ENCODE measurements around the gene TRNT1.

TRNT1 gene

DNA sequence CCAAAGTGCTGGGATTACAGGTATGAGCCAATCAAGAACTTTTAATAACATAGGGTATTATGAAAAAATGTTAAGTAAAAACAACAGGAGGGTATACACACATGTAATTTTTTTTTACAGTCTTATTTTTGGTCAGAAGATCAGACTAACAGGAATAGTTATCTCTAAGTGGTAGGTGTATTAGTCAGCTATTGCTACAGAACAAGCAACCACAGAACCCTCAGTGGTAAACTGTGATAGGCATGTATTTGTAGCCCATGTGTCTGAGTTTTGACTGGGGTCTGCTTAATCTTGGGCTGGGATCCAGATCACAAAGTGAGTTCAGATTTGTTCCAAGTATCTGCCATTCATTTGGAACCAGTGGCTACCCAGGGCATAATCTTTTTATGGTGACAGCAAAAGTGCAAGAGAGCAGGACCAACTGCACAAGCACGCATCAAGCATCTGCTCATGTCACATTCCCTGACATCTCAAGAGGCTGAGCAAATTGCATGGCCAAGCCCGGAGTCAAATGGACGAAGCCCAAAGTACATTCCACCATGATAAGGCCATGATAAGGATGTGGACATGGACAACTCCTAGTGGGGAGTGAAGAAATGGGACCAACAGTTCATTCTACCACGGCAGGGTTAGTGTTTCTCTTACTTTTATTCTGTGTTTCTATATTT is 13.6 kb upstream of the TRNT1 start:
- DNase-seq: no peak

DNA sequence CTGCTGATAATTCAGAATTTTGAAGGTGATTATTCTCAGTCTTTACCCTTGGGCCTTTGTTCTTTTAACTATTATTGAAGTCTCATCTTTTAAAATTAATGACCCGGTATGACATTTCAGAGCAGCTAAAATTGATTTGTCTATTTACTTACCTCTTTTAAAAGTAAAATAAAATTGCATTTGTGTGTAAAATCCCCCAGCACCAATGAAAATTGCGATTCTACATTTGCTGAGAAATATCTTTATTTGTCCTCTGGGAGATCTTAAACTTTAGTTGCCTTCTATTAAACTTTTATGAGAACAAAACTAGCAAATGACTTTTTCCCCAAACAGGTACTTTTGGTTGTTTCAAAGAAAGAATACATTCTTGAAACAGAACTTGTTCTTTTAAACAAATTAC is 9.1 kb upstream of the TRNT1 start:
- DNase-seq: no peak

DNA sequence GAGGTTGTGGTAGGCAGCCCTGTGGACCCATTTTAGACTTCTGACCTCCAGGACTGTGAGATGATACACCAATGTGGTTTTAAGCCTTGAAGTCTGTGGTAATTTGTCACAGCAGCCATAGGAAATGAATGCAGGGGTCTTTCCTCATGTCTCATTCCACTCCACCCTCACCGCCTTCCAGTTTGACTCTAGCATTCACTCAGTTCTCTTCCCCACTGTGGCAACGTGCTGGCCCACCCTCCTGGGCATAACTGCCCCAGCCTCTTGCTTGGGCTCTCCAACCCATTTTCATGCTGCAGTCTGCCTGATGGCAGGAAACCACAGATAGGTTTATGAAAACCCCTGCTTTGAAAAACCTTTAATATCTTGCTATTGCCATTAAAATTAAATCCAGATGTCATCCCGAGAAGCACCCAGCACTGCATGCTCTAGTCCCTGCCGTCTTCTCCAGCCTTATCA is 7.3 kb upstream of the TRNT1 start:
- DNase-seq: no peak

DNA sequence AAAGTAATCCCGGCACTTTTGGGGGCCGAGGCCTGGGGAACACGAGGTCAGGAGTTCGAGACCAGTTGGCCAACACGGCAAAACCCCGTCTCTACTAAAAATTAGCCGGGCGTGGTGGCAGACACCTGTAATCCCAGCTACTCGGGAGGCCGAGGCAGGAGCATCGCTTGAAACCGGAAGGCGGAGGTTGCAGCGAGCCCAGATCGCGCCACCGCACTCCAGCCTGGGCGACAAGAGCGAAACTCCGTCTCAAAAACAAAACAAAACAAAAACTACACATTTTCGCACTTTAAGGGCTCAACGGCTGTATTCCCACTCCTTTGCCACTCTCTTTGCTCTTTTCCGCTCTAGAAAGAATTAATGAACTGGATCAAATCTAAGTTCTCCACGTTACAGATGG is 763 bp upstream of the TRNT1 start:
- no peak for DNase-seq

DNA sequence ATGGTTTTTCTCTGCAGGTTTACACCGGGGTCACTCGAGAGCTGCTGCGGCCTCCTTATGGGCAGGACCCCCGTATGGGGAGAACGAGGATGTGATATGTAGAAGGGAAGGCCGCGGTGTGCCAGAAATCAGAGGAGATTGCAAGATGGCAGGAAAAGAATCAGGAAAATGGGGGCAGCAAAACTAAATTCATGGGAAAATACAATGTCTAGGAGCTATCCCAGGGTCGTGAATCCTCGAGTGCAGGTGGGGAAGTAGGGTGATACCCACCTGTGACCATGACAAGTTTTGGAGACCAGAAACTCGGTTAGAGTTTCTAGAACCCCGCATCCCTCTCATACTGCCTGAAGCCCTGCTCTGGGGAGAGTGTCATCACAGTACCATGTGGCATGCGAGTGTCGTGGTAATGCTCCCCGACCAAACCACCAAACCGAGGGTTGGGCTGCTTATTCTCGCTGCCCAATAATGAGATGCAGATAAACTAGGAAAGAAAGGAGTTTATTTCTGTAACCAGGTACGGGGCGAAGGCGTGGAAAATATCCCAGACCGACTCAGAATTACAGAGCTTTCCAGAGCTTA is 781 bp downstream of the TRNT1 start:
- peak in 1 of 6 experiments; percentile 32 for DNase-seq

DNA sequence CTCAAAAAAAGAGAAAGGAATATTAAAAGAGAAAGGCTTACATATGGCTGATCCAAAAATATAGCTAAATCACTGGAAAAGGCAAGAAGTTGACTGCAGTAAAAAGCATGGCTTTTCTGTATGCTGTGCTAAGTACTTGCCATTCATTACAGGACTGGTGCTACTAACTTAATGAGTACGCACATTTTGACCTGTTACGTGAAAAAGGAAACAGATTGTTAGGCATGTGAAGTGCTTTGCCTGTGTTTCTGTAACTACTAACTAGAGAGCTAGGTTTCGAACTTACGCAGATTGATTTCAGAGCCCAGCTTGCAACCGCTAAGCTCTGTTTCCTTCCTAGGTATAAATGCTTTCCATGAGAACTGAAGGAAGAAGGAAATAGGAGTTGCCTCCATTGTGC is 2.8 kb downstream of the TRNT1 start:
- no peak for DNase-seq

DNA sequence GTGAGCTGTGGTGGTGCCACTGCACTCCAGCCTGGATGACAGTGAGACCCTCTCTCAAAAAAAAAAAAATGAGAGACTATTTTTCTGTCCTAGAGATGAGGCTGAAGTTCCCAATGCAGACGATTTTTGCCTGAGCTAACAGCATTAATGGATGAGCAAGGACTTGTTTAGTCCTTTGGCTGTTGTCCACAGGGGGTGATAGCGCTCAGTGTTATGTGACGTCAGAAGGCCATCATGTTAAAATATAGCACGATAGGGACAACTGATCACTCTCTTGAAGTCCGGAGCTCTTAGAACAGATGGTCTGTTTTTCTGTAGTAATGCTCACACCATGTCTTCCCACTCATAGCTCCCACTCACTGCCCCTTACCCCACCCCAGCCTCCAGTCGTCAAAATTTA is 6.8 kb downstream of the TRNT1 start:
- DNase-seq: no peak

DNA sequence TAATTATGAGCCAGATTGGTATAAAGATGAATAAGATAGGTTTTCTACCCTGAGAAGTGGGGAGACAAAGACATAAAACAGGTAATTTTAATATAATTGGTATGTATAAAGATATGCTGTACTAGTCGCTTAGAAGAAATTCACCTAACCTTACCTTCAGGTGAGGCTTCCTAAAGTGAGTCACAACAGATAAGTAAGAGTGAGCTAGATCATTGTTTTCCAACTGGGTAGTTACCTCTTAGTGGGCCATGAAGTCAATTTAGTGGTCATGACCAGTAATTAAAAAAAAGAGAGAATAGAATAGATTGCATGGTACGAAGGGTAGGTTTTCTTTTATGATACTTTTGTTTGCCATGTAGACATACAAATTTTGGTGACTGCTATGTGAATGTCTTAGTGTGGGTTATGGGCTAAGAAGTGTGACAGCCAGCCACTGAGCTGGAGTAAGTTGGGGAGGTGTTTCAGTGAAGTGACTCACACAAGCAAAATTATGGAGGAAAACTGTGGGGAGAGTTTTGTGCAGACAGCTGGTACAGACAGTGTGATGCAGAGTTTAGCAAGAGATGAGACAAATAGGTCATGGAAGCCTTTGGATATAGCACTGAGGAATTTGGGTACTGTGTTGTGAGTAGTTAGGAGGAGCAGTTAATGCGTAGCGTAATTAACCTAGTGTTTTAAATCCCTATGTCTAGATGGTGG is 8.2 kb downstream of the TRNT1 start:
- no peak for DNase-seq

DNA sequence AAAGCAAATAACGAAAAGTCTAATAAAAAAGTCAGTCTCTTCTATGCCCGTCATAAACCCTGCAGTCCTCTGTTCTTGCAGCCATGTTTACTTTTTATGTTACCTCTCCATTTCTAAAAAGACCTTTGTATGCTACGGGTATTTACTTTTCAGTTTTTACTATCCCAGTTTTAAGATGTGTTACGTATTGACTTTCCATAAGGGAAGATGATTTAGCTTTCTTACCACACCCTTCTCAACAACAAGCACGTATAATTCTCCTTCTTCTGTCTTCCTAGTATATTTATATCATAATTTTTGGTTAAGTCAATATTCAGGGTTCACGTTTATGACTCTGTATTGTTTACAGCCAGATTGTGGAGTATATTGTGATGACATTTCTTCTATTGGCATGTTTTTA is 10.8 kb downstream of the TRNT1 start:
- no peak for DNase-seq

DNA sequence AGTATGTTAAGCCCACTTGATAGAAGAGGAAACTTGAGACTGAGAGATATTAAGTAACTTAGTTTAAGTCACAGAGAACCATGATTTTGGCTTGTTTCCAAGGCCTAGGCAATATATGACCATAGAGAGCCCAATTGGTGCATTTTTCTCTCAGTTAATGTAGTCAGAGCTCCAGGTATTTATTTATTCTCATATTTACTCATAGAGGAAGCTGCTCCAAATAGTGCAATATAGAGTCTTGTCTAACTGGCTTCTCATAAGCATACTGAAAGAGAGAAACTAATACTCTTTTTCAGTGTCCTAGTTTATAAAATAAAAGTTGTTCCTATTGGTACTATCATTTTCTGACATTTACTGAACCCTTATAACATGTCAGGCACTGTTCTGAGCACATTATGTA is 15.2 kb downstream of the TRNT1 start:
- DNase-seq: no peak

DNA sequence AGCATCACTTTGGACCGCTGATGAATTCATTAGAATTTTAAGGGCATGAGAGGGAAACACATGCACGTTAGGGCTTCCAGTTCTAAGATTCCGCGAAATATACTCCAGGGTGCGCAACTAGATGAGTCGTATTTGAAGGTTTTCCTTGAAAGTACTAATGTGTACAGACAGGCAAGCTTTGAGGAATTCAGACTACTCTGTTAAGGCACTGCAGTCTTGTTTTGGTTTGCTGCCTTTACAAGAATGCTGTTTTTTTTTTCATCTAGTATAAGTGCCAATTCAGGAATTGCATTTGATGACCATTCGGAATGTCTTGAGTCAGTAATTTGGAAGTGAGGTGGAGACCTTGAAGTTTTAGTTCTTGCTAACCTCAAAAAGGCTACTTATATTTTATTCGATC is 19.1 kb downstream of the TRNT1 start:
- no peak for DNase-seq

DNA sequence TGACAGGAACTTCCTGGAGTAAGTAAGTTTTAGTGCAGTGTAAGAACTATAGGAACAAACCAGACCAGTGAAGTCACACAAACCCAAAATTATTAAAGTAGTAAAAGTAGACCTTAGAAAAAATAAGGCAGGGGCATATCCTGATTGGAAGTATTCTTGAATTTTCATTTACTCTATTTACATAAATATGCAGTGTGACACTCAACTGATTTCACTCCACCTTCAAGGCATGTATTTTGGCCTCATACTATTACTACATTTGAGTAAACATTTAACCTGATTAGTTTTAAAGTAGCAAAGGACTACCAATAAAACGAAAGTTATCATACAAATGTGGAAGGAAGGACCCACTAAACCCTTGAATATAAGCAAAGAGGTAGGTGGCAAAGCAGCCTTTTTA is 22.8 kb downstream of the TRNT1 start:
- DNase-seq: no peak

DNA sequence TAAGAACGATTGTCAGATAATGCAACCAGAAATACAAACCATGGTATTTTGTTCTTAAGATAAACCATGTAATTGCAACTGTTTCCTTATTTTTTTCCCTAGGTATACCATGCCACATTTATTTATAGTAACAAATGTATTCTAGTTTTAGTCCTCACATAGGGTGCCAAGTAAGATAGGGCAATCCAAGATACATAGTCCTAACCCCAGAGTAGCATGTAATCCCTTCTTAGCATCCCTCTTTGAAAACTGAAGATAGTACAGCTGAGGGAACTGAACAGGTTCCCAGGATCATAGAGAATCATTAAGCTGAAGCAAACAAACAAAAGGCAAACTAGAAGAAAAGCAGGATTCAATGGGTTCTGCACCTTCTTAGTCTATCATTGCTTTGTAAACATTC is 24.8 kb downstream of the TRNT1 start:
- DNase-seq: no peak

DNA sequence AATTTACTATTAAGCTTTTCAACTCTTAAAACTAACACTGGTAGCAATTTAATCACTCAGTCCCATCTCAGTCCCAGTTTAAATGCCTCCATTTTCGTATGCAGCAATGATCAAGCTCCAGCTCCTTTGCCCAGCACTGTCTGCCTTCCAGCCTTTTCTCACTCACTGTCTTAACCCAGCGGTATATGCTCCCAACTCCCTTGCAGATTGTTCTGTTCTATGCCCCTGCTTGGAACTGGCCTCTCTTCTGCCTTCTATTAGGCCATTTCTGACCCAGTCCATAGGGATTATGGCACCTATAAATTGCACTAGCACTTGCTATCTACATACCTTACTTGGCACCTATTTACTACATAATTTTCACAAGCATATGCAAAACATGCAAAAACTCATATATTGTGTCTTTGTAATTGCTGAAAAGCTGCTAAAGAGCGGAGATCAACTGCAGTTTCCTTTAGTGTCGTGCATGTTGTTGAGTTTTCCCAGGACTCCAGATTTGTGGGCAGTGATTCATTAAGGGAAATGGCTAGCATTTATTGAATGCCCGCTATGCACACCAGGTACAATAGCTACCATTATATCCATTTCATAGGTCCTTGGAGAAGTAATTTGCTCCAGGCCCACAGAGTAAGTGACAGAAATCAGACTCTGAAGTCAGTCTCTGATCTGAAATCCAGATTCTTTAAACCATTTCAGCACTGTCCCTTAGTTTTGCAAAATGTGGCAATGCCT is 28.3 kb downstream of the TRNT1 start:
- DNase-seq: no peak

DNA sequence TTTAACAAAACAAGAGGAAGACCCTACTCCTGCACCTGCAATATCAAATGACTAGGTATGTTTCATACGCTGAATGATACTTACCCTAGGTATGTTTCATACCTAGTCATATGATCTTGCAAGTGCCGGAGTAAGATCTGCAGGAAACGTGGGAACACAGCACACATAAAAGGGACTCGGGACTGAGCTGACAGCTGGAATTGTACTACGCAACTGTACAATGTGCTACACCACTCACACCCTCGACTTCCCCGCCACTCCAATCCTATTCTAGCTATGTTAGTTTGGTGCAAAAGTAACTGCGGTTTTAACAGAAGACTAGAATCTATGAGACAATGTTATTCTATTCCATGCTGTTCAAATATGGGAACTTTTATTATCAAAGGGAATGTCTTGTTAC is 30.7 kb downstream of the TRNT1 start:
- DNase-seq: no peak

DNA sequence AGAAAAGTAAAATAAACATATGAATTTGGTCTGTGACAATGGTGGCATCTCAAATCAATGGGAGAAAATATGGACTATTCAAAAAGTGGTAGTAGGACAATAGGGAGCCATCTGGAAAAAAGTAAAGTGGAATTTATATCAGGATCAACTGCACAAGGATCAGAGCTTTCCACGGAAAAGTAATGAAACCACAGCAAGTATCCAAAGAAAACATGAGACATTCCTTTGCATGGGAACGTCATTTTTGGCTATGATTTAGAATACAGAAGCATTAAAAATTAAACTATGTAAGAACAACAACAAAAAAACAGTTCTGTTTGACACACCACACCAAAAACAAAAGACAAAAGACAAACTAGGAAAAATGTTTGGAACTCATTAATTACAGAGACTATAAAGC is 34.1 kb downstream of the TRNT1 start:
- DNase-seq: no peak

DNA sequence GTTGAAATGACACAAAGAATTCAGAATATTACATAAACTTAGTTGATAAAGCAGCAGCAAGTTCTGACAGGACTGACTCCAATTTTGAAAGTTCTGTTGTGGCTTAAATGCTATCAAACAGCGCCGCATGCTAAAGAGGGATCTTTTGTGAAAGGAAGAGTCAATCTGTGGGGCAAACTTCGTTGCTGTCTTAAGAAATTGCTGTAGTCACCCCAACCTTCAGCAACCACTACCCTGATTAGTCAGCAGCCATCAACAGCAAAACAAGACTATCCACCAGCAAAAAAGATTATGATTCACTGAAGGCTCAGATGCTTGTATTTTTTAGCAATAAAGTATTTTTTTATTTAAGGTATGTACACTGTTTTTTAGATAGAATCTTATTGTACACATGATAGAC is 38.5 kb downstream of the TRNT1 start:
- no peak for DNase-seq

DNA sequence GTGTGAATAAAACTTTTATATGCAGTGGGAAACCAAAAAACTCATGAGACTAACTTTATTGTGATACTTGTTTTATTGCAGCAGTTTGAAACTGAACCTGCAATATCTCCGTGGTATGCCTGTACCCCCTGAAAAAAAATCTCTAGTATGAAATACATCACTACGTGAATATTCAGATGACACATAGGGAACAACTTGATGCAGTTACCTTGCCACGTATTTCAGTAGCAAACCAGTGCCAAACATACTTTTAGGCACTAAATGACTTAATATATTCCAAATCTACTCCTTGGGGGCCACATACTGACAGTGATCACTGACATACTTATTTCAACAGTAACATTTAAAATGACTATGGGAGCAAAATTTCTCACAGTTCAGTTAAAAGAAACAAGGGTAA is 38.9 kb downstream of the TRNT1 start:
- DNase-seq: no peak

DNA sequence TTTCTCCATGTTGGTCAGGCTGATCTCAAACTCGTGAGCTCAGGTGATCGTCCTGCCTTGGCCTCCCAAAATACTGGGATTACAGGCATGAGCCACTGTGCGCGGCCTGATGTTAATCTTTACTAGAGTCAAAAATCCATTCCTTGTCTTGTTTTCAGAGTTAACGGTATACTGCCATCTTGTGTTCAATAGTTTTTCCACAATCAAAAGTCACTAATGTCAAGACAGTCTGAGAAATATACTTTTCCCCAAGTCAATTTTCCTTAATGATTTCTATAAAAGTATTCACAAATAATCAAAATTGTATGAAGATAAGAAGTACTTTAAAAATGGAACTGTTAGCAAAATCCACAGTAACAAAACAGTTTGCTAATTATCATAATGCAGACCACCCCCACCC is 44.3 kb downstream of the TRNT1 start:
- peak in 3 of 6 experiments; percentile 9 to 51 (median 44) for DNase-seq

DNA sequence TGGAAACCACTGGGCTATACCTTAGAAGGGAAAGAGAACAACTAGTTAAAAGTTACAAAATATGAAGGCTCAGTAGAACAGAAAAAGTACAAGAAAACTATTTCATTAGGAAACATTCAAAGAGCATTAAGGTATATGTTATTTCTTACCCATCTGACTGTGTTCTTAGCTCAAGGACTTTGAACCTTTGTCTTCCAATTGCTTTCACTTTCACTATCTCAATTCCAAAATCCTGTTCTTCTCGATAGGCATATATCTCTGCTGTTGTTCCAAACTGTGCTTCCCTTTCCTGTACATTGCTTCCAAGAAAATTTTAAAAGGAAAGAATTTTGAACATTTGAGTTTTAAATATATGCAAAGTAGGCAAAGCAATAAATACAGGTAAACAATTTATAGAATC is 45.9 kb downstream of the TRNT1 start:
- peak in 2 of 6 experiments; percentile 20 to 26 for DNase-seq

DNA sequence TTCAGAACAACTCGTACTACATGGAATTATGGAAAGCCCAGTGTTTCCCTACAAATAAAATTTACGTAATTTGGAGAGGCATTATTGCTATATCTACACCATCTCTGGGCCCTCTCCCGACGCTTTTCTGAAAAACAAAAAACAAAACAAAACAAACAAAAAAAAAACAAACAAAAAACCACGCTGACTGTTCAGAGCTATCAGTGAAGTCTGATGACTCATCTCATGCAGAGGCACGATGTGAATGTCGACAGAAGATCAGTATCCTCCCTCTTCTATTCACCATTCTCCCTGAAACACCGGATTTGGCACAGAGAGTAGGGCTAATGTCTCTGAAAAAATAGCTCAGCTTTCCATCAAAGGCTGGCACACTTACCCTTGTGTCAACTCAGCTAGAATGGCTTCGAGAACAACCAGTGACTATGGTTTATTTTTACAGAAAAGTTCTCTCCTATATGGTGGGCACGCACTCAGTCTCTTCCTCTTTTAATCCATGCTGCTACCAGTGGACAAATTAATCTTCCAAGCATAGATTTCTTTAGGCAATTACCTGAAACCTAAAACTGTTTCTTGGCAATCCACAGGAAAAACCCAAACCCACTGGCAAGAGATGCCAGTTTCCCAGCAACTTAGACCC is 51.2 kb downstream of the TRNT1 start:
- no peak for DNase-seq

DNA sequence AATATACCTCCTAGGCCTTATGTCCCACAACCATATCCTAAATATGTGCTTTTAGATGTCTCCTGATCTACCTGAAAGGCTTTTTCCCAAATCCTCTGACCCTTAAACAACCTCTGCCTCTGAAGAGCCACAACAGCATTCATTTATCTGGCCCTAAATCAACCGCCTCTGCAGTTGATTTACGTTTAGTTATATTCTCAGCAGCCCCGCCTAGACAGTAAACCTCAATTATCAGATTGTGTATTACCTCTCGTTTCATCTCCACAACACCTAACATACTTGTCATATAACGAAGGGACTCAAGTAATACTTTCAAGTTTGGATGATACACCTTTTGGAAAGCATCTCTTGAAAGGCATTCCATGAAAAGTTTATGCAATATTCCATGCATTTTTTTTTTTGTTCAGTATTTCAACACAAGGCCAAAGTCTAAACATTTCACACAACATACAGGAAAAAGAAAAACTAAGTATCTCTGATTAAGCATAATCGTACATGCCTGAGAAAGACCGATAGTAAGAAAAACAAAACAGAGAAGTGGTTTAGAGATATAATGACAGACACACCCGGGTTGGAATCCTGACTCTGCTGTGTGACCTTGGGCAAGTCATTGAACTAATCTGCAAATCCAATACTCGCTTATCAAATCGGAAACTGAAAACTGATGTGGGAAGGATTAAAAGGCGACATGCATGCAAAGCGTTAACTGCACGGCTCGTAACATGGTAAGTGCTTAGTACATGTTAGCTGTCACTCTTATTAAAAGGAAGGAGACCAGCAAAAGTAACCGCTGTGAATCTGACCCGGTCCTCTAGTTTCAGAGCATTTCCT is 52.0 kb downstream of the TRNT1 start:
- DNase-seq: peak in 1 of 6 experiments; percentile 35

Measured in stimulated activated naive CD4-positive, alpha-beta T cell (primary cell).